ENCODE data around the gene MMP23B.

Gene MMP23B

GRCh38 chr1:1602968-1603506 is 28.9 kb upstream of the MMP23B start:
- no peak for DNase-seq (ENCODE audit: low read depth)

GRCh38 chr1:1603671-1604373 is 28.2 kb upstream of the MMP23B start:
- no peak for DNase-seq (ENCODE audit: low read depth)

GRCh38 chr1:1604374-1605033 is 27.5 kb upstream of the MMP23B start:
- DNase-seq (ENCODE audit: low read depth), result no peak

- DNase-seq (ENCODE audit: low read depth), result no peak
These were observed 26.9 kb upstream of the MMP23B start for GRCh38 chr1:1605034-1605591.

- no peak for DNase-seq (ENCODE audit: low read depth)
These were observed 26.2 kb upstream of the MMP23B start for GRCh38 chr1:1605724-1606123.

- no peak for DNase-seq (ENCODE audit: low read depth)
These were observed 25.7 kb upstream of the MMP23B start for GRCh38 chr1:1606232-1606631.

GRCh38 chr1:1609822-1610485 is 22.0 kb upstream of the MMP23B start:
- no peak for DNase-seq (ENCODE audit: low read depth)

- DNase-seq (ENCODE audit: low read depth), result no peak
These were observed 21.2 kb upstream of the MMP23B start for GRCh38 chr1:1610796-1611195.

- no peak for DNase-seq (ENCODE audit: low read depth)
These were observed 19.9 kb upstream of the MMP23B start for GRCh38 chr1:1612104-1612400.

- no peak for DNase-seq (ENCODE audit: low read depth)
These were observed 18.4 kb upstream of the MMP23B start for GRCh38 chr1:1613509-1614082.

- DNase-seq (ENCODE audit: low read depth), result no peak
These were observed 17.6 kb upstream of the MMP23B start for GRCh38 chr1:1614204-1614953.

GRCh38 chr1:1614954-1615255 is 17.1 kb upstream of the MMP23B start:
- no peak for DNase-seq (ENCODE audit: low read depth)

- DNase-seq (ENCODE audit: low read depth), result peak; percentile 80
These were observed 16.5 kb upstream of the MMP23B start, which contains the start of gene MIB2 for GRCh38 chr1:1615256-1616044. MIB2 (plus strand) TSS chr1:1615500; CDS start chr1:1623453, 7,953 bp downstream.

GRCh38 chr1:1616045-1616790 is 15.8 kb upstream of the MMP23B start:
- DNase-seq (ENCODE audit: low read depth), result no peak

- no peak for DNase-seq (ENCODE audit: low read depth)
These were observed 15.1 kb upstream of the MMP23B start for GRCh38 chr1:1616838-1617237.

GRCh38 chr1:1617516-1617915 is 14.5 kb upstream of the MMP23B start:
- no peak for DNase-seq (ENCODE audit: low read depth)

GRCh38 chr1:1617925-1618324 is 14.0 kb upstream of the MMP23B start:
- no peak for DNase-seq (ENCODE audit: low read depth)

GRCh38 chr1:1618396-1619068 is 13.4 kb upstream of the MMP23B start:
- no peak for DNase-seq (ENCODE audit: low read depth)

- DNase-seq (ENCODE audit: low read depth), result no peak
These were observed 12.0 kb upstream of the MMP23B start for GRCh38 chr1:1619917-1620361.

Data from HS-5 (cell line).